Endothelial cell of hepatic sinusoid (primary cell): ENCODE data around the gene ZC3H14.
"Not testable (repeated sequence)": the region's sequence is repeated elsewhere in the genome, so short reads cannot be mapped to it uniquely, and the experiment has no call there.

Experiments
- in situ Hi-C: cut with HindIII; loops from 2 replicates; pipeline ENCODE4 v1.10.0; 2017; ENCODE audit warnings: low sequenced_read_pairs

Gene ZC3H14

GRCh38 chr14:88562831-88563686, at the start of gene ZC3H14:
ZC3H14 (plus strand) TSS chr14:88563037; CDS start chr14:88563134, 97 bp downstream.
- in situ Hi-C loops: no loop called here

DNA sequence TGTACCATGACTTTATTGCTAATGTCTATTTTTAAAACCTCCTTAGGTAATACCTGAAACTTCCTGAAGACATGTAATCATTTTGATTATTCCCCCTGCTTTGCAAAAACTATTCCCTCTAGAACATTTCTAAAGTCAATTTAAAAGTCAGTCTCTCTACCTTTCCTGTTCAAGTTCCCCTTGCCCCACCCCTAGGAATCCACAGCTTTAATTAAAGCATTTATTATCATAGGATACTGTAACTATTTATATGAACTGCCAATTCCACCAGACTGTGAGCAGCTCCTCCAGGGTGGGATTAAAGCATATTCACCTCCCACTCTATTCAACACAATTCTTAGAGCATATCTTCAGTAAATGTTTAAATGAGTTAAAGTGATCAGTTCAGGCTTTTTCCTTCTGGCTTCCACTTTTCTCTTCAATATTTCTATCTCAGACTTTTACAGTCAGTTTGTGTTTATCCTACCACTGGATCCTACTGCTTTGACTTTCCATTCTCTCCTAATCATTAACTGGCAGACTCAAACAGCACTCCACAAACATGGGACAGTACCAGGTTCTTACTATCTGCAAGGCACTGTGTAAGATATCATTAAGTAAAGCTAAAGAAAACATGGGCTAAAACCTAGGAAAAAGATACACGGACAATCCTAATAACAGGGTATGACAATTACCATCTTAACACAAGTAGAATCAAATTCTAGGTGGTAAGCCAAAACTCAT, 47.2 kb upstream of the ZC3H14 start:
- in situ Hi-C loops: no loop called here

DNA sequence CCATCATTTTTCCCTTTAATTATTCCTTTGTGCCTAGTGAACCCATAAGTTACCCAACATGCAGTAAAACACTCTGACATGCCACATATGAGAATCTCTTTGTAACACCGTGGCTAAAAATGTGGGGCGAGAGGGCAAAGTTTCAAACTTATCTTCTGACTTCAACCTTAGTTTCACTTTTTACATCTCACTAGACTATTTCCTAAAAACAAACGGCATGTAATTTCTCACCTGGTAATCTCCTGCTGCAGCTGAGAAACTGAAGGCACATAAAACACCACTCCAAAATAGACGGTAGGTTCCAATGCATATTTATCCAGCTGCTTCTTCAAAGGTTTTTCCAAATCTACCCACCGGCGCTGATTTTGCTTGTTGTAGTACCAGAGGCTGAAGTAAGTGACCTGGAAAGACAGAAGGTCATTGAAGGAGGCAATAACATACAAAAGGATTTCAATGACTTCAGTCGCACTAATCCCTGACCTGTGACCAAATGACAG, 45.9 kb upstream of the ZC3H14 start:
- in situ Hi-C loops: no loop called here

GRCh38 chr14:88518592-88519512, 44.0 kb upstream of the ZC3H14 start:
- in situ Hi-C loops: no loop called here

DNA sequence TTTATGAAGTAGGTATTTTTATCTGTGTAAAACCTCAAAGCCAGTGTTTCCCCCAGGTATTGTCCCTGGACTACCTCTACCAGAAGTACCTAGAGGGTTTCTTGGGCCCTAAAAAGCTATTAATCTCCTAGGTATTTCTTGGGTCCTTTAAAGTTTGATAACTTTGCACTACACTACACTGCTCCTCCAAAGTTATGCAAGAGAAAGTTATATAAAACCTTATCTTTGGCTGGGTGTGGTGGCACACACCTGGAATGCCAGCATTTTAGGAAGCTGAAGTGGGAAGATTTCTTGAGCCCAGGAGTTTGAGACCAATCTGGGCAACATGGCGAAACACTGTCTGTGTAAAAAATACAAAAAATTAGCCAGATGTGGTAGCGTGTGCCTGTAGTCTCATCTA, 42.9 kb upstream of the ZC3H14 start:
- in situ Hi-C loops: no loop called here

GRCh38 chr14:88521818-88522217, 41.0 kb upstream of the ZC3H14 start:
- in situ Hi-C loops: no loop called here

GRCh38 chr14:88522393-88522792, 40.4 kb upstream of the ZC3H14 start:
- in situ Hi-C loops: no loop called here

GRCh38 chr14:88529889-88530288, 32.9 kb upstream of the ZC3H14 start:
- in situ Hi-C loops: not testable (repeated sequence)

DNA sequence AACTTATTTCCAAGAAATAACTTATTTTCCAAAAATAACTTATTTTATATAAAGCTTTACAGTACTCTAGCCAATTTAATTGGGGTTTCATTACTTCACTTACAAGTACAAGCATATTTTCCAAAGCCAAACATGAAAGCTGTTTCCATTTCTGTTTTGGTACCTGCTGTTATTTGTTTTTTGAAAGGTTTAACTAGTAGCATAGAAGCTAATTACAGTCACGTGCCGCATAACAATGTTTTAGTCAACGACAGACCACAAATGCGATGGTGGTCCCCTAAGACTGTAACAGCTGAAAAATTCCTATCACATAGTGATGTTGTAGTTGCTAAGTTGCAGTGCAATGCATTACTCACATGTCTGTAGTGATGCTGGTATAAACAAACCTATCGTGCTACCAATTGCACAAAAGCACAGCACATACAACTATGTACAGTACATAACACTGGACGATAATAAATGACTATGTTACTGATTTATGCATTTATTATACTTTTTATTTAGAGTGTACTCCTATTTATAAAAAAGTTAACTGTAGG, 29.7 kb upstream of the ZC3H14 start:
- in situ Hi-C loops: no loop called here

GRCh38 chr14:88535149-88535548, 27.7 kb upstream of the ZC3H14 start:
- in situ Hi-C loops: no loop called here

DNA sequence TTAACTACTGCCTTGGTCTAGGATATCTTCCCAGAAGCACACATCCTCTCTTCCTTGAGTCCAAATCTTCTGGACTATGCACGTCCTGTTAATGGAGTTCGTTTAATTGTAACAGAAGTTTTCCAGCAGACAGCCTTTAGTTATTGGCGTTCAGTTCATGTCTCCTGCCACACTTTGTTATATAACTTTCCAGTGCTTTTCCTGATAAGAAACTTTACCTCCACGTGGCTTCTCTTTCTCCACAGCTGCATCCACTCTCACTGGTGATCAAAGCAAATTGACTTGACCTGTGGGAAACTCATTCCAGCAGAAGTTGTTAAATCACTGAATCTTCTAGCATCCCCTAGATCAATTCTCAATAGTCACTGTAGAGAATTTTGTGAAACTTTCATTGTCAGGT, 27.0 kb upstream of the ZC3H14 start:
- in situ Hi-C loops: no loop called here

DNA sequence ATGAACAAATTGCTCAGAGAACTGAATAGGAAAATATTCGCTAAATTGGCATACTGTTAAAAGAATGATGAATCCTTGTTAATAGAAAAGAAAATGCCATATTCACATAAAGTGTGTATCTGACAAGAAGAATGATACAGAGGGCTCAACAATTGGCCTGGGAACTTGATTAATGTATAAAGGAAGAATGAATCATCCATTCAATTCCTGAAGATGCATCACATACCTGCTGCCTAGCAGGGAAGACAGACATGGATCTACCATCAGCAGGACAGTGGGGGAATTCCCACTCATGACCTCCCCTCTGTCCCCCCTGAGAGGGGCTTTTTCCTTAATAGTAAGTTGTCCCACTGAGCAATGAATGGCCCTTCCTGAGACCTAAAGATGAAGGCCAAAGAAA, 21.5 kb upstream of the ZC3H14 start:
- in situ Hi-C loops: no loop called here

DNA sequence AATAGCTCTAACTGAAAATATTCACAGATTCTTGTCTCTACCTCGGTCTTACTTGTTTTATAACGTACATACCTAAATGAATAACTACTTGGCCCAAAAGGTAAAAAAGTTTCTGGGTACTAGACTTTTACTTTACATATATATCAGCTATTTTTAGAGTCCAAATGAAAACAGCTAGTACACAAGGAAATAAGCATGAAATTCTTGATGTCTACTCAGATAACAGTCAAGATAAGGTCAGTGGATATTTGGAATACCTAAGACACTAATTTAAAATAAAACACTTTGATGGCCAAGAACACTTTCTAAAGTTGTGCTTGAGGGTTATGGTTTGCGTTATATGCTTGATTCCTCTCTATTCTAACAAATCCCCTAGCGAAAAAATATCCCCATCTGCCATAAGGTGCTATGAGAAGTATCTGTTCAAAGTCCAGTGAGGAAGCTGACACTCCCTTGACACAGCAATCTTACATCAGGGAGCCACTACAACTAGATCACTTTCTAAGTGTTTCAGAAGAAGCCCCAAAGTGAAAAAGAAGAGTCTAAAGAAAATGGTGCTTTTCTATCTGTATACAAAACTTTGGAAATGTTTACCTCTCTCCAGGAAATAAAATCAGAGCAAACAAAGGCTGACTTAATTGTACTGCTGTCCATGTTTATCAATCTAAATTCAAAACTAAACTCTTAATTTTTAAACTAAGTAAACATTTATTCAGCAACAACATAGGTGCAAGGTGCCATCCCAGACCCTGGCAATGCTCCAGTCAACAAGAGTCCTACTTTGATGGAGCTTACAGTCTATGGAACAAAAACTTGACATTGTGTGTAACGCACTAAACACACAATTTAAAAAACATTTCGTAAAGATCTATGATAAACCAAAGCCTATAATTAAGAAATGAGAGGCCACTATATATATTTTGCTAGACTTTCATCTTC, 19.7 kb upstream of the ZC3H14 start:
- in situ Hi-C loops: no loop called here

DNA sequence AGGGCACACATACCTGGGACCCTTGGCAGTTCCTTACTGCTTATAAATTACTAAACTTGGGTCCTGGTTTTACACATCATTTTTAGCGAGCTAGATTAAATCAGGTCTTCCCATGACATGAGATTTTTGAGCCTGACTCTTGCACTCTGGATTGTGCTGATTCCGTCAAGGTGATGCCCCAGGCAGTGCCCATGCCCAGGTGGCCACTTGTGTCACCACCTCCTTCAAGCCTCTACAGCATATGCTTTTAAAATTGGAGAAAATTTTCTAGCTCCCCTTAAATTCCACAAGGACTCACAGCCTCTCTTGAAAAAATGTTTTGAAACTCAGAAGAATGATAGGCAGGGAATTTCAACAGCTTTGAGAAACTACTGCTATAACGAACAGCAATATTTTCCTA, 17.6 kb upstream of the ZC3H14 start:
- in situ Hi-C loops: no loop called here

- in situ Hi-C loops: no loop called here
These were observed 16.0 kb upstream of the ZC3H14 start for GRCh38 chr14:88546621-88547385.

GRCh38 chr14:88547386-88547780, 15.5 kb upstream of the ZC3H14 start:
- in situ Hi-C loops: no loop called here

DNA sequence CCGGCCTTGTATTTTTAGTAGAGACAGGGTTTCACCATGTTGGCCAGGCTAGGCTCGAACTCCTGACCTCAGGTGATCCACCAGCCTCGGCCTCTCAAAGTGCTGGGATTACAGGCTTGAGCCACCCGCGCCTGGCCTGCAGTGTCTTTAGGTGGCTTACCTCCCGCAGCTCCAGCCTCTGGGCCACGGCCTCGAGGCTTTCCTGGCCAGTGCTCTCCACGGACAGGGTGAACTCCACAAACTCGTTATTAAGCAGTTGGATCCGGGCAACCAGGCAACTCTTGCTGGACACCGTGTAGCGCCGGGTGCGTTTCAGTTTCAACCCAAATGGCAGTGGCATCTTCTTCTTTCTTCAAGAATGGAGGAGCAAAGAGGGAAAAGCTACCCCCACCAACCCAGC, 12.8 kb upstream of the ZC3H14 start:
- in situ Hi-C loops: no loop called here

GRCh38 chr14:88551094-88551870, 11.6 kb upstream of the ZC3H14 start:
- in situ Hi-C loops: no loop called here
